Loucy (cell line): ENCODE data around the gene MMP28.

Experiments used
- H2AFZ ChIP-seq: fragments of 200-600 bp; sonication (generic); 2 replicates; pipeline ENCODE4 v1.6.0; 2016; ENCODE audit warnings: antibody characterized with exemption, mild to moderate bottlenecking, low read length, moderate library complexity
- H3F3A ChIP-seq: fragments of 200-600 bp; 2 replicates; pipeline ENCODE4 v1.6.0; 2016; ENCODE audit warnings: antibody characterized with exemption, low read depth, mild to moderate bottlenecking
- H3K27me3 ChIP-seq: fragments of 200-600 bp; sonication (generic); 2 replicates; pipeline ENCODE4 v1.6.1; 2014; ENCODE audit warnings: low read length, mild to moderate bottlenecking; ENCODE audit not compliant: insufficient read depth, poor library complexity, severe bottlenecking
- H3K36me3 ChIP-seq: fragments of 200-600 bp; sonication (generic); 2 replicates; pipeline ENCODE4 v1.6.1; 2016; ENCODE audit warnings: low read length; ENCODE audit not compliant: insufficient read depth
- H3K4me1 ChIP-seq: fragments of 200-600 bp; sonication (generic); 2 replicates; pipeline ENCODE4 v1.5.1; 2014; ENCODE audit warnings: low read length, mild to moderate bottlenecking; ENCODE audit not compliant: insufficient read depth, poor library complexity, severe bottlenecking
- H3K4me2 ChIP-seq: fragments of 200-600 bp; sonication (generic); 2 replicates; pipeline ENCODE4 v1.6.0; 2014; ENCODE audit warnings: antibody characterized with exemption, low read length, low read depth, mild to moderate bottlenecking; ENCODE audit not compliant: poor library complexity, severe bottlenecking
- H3K4me3 ChIP-seq: fragments of 200-600 bp; sonication (generic); 2 replicates; pipeline ENCODE4 v1.5.1; 2014; ENCODE audit warnings: low read length, mild to moderate bottlenecking, mixed read lengths; ENCODE audit not compliant: poor library complexity, severe bottlenecking
- H3K79me2 ChIP-seq: fragments of 200-600 bp; sonication (generic); 2 replicates; pipeline ENCODE4 v1.6.1; 2014; ENCODE audit warnings: low read length; ENCODE audit not compliant: insufficient read depth
- H3K9ac ChIP-seq: fragments of 200-600 bp; sonication (generic); 2 replicates; pipeline ENCODE4 v1.6.0; 2014; ENCODE audit warnings: mild to moderate bottlenecking, low read depth, low read length, moderate library complexity; ENCODE audit not compliant: poor library complexity, severe bottlenecking
- H3K9me2 ChIP-seq: fragments of 200-600 bp; sonication (generic); replicated peaks from 2 replicates; pipeline ENCODE4 v1.6.1; 2016; ENCODE audit warnings: low read depth, low read length, mixed read lengths
- H3K9me3 ChIP-seq: fragments of 200-600 bp; sonication (generic); 2 replicates; pipeline ENCODE4 v1.6.1; 2014; ENCODE audit warnings: mild to moderate bottlenecking, antibody characterized with exemption, low read length, low read depth; ENCODE audit not compliant: insufficient read depth
- H4K20me1 ChIP-seq: fragments of 200-600 bp; sonication (generic); 2 replicates; pipeline ENCODE4 v1.6.0; 2014; ENCODE audit warnings: antibody characterized with exemption, low read length, mild to moderate bottlenecking; ENCODE audit not compliant: insufficient read depth, poor library complexity, severe bottlenecking
- EZH2phosphoT487 ChIP-seq: fragments of 200-600 bp; IDR thresholded peaks from 2 replicates; pipeline ENCODE4 v1.6.1; 2018; ENCODE audit warnings: antibody characterized with exemption, mild to moderate bottlenecking, moderate library complexity, borderline replicate concordance
- TF ChIP-seq, protein P1 (sequence below): fragments of 200-600 bp; sonication (generic); conservative IDR thresholded peaks from 2 replicates; pipeline ENCODE4 v1.5.1; 2014; ENCODE audit warnings: mild to moderate bottlenecking, antibody characterized with exemption, low read length

The MMP28 gene

DNA sequence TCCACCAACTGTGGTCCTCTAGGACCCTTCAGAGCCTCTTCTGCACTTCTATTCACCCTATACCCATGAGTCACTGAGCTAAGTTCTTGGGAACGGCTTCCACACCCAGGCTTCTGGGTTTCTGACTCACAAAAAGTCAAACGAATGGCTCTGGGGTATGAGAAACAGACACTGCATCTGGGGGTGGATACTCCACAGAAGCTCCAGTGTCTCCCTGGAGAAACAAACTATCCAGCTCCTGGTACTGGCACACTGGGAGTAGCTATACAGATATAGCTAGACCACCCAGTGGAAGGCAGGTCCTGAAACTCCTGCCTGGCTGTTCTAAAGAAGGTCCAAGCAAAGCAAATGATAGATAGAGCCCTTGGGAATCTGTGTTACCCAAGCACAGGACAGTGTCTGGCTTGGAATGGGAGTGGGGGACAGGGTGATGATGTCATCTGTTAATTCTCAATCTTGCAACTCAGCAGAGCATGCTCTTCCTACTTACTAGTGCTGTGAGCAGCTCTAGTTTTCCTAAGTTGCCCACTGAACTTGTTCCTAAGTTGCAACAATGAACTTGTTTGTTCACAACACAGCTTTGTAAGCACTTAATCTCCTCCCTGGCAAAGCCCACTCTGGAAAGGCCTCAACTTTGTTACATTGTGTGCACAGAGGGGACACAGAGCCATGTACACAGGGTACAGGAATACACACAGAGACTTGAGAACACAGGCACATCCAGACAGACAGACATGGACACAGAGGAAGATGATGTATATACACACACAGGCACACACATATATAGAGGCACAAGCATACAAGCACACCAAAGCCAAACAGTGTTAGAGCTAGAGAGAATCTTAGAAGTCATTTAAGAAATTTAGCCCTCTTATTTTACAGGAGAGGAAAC, 6.7 kb downstream of the MMP28 start:
- H3K4me3 ChIP-seq, result peak overlapping the region; percentile 43
- H3K9me3 ChIP-seq, result no peaks in the 10 kb centered on the region
- peaks cover 36% of the 10 kb centered on the region for H3K4me1 ChIP-seq
- H4K20me1 ChIP-seq, result no peaks in the 10 kb centered on the region
- no peaks in the 10 kb centered on the region for H3K9me2 ChIP-seq
- H3K4me2 ChIP-seq, result peak overlapping the region; percentile 64
- peak overlapping the region; percentile 10 for H3K9ac ChIP-seq
- H2AFZ ChIP-seq, result no peak overlapping the region
- H3F3A ChIP-seq, result no peaks in the 10 kb centered on the region
- H3K79me2 ChIP-seq, result no peaks in the 10 kb centered on the region
- H3K36me3 ChIP-seq, result no peaks in the 10 kb centered on the region
- TF ChIP-seq EZH2phosphoT487, result no peak
- TF ChIP-seq, protein P1, sequence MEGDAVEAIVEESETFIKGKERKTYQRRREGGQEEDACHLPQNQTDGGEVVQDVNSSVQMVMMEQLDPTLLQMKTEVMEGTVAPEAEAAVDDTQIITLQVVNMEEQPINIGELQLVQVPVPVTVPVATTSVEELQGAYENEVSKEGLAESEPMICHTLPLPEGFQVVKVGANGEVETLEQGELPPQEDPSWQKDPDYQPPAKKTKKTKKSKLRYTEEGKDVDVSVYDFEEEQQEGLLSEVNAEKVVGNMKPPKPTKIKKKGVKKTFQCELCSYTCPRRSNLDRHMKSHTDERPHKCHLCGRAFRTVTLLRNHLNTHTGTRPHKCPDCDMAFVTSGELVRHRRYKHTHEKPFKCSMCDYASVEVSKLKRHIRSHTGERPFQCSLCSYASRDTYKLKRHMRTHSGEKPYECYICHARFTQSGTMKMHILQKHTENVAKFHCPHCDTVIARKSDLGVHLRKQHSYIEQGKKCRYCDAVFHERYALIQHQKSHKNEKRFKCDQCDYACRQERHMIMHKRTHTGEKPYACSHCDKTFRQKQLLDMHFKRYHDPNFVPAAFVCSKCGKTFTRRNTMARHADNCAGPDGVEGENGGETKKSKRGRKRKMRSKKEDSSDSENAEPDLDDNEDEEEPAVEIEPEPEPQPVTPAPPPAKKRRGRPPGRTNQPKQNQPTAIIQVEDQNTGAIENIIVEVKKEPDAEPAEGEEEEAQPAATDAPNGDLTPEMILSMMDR, result no peak
- no peaks in the 10 kb centered on the region for H3K27me3 ChIP-seq

DNA sequence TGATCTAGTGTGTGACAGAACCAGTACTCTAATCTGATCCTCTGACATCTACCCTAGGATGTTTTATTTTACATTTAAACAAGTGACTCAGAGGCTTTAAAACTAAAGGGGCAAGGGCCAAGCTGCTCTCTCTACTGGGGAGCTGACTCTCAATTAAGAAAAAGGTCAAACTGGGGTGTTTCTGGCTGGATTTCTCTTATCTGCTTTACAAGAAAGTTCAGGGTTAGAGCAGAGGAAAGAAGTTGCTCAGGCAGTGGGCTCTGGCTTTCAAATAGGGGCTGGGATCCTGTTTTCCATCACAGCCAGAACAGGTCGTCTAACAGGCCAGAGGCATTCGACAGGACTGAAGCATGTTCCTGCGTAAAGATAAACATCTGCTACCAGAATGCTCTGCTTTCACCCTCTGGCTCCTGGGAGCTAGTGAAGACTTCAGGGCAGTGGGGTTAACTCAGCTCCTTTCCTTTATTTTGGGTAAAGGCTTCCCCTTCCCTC, 8.5 kb downstream of the MMP28 start:
- TF ChIP-seq, protein P1, result no peak
- no peak for TF ChIP-seq EZH2phosphoT487
- Histone ChIP-seq H3K4me1 (peaks cover 35% of the 10 kb centered on the region), H3K36me3 (no peaks in the 10 kb centered on the region), H3K9me3 (no peaks in the 10 kb centered on the region), H3K4me2 (no peak overlapping the region), H3F3A (no peaks in the 10 kb centered on the region), H3K4me3 (no peak overlapping the region), H3K27me3 (no peaks in the 10 kb centered on the region), H4K20me1 (no peaks in the 10 kb centered on the region), H3K9ac (peak overlapping the region; percentile 18), H2AFZ (peak overlapping the region; percentile 41; the same call in 1 of the 2 replicates), H3K9me2 (no peaks in the 10 kb centered on the region), H3K79me2 (no peaks in the 10 kb centered on the region)

DNA sequence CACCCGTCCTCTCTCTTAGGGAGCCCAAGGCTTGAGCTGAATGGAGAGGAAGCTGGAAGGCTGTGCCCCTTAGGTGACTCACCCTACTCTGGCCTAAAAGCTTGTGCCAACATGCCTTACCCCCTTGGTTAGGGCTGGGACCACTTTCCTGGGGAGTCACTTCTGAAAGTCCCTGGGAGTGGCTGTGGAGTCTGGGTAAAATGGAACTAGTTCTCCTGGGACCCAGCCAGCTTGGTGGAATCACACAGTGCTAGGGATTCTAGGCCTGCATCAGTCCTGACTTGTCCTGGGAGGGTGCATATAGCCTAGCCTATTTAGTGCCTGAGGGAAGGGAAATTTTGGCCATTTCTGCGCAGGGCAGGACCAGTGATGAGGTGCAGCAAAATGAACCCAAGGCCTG, 10.5 kb downstream of the MMP28 start:
- Histone ChIP-seq H4K20me1 (no peaks in the 10 kb centered on the region), H3K27me3 (no peaks in the 10 kb centered on the region), H3K9me2 (no peaks in the 10 kb centered on the region), H2AFZ (no peak overlapping the region), H3K4me3 (no peak overlapping the region), H3K9ac (no peak overlapping the region), H3F3A (no peaks in the 10 kb centered on the region), H3K79me2 (no peaks in the 10 kb centered on the region), H3K36me3 (no peaks in the 10 kb centered on the region), H3K9me3 (no peaks in the 10 kb centered on the region), H3K4me2 (no peak overlapping the region), H3K4me1 (peaks cover 31% of the 10 kb centered on the region)
- no peak for TF ChIP-seq EZH2phosphoT487
- TF ChIP-seq, protein P1, result no peak
